HG02943 (cell line): ENCODE data around the gene SRGN.

Experiments used
- ATAC-seq: cut with Tn5 transposase; IDR thresholded peaks from one replicate; pipeline ENCODE4 v1.9.1; 2021; ENCODE audit warnings: mild to moderate bottlenecking, low read depth, moderate library complexity; ENCODE audit not compliant: unreplicated experiment

Gene SRGN

DNA sequence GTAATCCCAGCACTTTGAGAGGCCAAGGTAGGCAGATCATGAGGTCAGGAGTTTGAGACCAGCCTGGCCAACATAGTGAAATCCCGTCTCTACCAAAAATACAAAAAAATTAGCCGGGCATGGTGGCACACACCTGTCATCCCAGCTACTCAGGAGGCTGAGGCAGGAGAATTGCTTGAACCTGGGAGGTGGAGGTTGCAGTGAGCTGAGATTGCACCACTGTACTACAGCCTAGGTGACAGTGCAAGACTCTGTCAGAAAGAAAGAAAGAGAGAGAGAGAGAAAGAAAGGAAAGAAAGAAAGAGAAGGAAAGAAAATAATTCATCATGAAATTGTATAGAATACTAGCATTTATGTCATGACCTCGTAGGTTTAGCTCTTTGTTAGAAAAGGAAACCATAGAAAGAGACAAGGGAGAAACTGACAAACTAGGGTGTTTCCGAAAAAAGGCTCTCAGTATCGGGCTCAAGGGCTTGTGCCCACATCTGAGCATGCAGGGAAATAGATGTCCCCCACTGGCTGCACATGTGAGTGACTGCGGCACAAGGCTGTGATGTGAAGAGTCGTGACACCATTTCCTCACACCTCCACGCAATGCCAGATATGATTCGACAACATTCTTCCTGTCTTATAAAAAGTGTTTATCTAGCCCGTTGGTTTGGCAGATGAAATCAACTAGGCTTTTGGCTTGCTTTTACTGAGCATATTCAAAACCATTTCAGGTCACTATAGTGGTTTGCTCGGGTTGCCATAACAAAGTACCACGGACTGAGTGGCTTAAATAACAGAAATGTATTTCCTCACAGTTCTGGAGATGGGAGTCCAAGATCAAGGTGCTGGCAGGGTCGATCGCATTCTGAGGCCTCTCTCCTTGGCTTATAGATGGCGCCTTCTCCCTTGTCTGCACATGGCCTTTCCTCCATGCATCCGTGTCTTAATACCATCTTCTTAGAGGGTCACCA, 2.0 kb downstream of the SRGN start:
- ATAC-seq = no peak

DNA sequence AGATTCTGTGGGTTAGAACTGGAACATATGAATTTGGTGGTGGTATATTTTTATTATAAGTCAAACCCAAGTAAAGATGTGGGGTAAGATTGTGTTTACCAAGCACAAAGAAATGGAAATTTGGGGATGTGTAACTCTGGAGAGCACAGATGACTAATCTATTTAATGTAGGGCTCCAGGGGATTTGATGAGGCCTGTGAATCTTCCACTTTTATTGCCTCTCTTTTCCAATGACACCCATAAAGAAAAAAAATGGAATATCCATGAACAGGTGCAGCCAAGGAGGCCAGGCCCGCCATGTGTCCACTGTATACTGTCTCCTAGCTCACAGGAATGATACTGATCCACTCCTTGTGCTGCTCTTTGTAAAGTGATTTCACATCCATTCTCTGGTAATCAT, 2.8 kb downstream of the SRGN start:
- ATAC-seq = no peak

DNA sequence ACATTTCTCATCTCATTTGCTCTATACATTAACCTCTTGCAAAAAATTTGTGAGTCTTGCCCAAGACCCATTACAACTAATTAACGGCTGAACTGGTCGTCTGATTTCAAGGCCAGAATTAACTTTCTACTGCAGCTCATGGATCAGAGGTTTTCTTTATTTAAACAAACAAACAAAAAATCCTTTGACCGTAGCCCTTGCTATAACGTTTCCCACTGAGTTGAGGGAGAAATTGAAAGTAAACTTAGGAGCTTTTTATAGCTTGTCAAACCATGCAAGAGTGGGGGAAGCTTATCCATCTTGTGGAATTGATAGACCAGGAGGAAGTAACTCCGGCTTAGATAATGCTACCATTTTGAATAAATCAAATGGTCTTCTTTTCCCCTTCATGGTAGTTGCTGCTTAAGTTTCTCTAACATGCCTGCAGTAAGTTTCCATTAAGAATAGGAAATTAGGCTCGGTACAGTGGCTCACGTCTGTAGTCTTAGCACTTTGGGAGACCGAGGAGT, 3.3 kb downstream of the SRGN start:
- no peak for ATAC-seq

DNA sequence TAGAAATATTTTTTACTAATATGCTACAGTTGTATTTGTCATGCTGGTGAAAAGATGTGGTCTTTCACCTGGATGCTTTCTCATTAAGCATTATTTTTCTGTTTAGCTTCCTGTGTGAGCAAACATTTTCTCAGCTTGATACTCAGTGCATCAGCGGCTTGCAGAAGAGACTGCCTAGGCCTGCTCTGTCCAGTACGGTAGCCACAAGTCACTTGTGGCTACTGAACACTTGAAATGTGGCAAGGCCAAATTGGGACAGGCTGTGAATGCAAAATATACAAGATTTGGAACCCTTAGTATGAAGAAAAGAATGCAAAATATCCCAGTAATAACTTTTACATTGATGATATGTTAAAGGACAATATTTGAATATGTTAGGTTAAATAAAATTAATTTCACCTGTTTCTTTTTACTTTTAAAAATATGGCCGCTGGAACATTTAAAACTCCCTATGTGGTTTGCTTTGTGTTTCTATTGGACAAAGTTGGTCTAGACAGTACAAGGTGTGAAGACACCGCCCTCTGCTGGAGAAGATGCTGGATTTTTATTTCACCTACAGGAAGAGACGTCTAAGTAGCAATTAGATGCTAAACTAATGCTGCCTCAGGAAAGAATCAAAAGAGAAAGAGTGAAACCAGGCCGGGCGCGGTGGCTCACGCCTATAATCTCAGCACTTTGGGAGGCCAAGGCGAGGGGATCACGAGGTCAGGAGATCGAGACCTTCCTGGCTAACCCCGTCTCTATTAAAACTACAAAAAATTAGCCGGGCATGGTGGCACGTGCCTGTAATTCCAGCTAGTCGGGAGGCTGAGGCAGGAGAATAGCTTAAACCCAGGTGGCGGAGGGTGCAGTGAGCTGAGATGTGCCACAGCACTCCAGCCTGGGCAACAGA, 5.3 kb downstream of the SRGN start:
- ATAC-seq = no peak

DNA sequence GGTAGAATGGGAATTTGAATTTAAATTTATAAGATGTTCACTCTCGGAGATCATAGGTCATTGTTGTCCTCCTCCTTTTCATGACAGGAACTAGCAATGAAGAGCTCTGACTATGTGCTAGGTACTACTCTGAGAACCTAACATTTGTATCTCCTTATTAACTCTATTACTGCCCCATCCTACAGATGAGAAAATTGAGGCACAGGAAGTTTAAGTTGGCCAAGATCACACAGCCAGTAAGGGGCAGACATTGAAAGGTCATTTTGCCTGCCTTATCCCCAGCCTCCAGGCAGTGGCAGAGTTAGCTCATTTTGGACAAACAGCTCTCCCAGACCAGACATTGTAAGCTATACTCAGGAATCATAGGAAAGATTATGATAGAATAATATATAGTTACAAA, 6.0 kb downstream of the SRGN start:
- no peak for ATAC-seq

DNA sequence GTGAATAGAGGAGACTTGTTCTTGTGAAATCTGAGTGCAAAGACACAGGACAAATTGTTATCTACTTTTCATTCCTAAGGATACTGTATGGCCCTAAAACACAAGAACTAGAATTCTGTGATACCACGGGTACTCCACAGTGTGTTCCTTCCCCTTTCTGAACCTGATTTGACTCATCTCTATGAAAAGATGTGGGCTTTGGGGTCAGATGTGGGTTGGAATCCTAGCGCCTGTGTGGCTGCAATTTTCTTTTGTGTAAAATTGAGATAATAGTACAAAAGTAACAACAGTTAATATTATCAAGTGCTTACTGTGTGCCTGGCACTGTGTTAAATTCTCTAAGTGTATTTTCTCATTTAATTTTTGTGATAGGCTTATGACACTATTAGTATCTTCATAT, 8.1 kb downstream of the SRGN start:
- no peak for ATAC-seq

DNA sequence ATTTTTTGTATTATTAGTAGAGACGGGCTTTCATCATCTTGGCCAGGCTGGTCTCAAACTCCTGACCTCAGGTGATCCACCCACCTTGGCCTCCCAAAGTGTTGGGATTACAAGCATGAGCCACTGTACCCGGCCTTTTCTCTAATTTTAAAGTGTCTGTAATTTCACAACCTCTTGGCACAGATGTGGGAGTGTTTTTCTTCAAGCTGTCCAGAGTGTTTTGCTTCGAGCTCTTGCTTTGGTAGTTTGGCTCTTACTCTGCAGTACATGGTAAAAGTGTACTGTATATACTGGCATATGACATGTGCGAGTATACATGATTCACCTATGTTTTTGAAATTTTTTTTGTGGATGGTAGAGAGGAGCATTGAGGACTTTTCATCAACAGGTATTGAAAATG, 9.8 kb downstream of the SRGN start:
- ATAC-seq = no peak

DNA sequence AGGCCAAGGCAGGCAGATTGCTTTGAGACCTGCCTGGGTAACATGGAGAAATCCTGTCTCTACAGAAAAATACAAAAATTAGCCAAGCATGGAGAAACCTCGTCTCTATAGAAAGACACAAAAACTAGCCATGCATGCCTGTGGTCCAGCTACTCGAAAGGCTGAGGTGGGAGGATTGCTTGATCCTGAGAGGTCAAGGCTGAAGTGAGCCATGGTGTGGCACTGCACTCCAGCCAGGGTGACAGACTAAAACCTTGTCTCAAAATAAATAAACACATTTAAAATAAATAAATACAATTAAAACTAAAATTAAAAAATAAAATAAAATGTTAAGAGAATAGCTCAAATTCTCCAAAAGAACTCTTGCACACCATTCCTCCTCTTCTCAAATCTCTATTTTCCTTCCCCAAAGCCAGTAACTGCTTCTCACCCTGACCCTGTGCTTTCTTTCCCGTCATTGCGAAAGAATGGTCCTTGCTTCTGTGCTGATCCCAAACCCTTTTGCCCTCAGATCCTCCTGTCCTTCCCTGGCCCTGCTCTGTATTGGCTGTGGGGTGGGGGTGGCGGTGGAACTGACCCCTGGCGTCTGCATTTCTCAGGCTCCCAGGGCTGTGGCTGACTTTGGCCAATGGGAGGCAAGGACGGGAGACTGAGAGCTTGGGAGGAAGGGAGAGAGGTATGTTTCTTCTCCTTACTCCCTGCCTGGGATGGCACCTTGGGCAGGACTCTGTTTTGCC, 12.4 kb downstream of the SRGN start:
- no peak for ATAC-seq

DNA sequence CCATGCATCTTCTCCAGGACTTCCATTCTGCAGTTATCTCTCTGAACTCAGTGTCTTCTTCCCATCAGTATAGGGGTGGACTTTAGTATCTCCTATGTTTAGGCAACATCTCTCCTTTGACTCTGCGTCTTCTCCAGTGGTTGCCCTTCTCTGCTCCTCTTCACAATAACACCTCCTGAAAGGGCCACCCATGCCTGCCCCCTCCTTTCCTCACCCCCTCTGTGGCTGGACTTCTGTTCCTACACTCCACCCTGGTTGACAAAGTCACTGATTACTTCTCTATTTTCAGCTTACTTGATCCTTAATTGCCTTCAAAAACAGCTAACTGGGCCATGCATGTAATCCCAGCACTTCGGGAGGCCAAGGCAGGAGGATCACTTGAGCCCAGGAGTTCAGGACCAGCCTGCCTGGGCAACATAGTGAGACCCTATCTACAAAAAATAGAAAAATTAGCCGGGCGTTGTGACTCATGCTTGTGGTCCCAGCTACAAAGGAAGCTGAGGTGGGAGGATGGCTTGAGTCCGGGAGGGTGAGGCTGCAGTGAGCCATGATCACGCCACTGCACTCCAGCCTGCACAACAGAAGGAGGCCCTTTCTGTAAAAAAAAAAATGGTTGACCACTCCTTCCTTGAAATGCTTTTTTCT, 13.7 kb downstream of the SRGN start:
- no peak for ATAC-seq

DNA sequence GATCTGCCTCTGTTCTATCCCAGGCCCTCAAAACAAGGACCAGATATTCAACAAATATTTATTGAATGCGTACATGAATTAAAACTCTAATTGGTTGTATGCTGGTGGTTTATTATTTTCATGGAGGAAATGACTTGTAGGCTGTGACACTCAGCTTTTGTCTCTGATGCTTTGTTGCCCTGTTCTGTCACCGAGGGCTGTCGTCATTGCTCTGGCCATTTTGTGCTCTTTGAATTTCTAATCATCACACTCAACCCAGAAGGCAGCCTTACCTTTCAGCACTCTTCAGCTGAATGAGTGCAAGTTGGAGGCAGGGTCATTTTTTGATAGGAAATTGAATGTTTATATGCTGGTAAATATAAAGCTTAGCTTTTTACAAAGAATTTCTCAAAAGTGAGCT, 14.5 kb downstream of the SRGN start:
- ATAC-seq = no peak

DNA sequence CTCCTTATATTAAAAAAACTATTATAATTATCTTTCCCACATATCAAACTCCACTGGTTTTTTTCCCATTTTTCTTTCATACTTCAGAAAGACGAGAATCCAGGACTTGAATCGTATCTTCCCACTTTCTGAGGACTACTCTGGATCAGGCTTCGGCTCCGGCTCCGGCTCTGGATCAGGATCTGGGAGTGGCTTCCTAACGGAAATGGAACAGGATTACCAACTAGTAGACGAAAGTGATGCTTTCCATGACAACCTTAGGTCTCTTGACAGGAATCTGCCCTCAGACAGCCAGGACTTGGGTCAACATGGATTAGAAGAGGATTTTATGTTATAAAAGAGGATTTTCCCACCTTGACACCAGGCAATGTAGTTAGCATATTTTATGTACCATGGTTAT, 15.9 kb downstream of the SRGN start:
- no peak for ATAC-seq

DNA sequence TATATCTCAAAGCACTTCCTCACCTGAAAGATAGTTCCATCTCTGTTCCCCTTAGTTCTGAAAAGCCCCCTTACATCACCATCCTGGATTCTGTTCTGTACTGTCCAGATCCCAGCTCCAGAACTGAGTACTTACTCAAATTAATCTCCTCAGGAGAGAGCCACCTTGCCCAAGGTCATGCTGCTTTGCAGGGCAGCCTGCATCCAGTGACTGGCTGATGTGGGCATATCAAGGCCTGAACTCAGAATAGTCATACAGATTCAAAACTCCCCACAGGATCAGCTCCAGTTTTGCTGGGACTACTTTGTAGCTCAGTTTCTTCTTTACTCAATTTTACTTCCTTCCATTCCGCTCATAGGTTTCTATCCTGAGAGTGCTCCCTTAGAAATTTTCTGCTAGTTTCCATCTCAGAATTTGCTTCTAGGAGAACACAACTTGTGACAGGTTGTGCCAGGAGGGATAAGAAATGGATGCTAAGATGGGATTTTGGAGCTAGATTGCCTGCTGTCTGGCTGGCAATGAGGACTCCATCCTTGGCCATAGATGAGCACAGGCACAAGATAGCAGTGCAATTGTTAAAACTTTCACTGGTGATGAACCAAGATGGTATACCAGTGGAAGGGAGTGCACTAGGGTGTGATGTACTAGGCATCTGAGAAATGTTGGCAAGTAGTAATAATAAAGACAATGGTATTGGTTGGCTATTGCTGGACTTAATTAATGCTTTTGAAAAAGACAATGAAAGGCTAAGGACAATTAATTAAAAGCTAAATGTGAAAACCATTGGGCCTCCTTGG, 17.3 kb downstream of the SRGN start:
- no peak for ATAC-seq

DNA sequence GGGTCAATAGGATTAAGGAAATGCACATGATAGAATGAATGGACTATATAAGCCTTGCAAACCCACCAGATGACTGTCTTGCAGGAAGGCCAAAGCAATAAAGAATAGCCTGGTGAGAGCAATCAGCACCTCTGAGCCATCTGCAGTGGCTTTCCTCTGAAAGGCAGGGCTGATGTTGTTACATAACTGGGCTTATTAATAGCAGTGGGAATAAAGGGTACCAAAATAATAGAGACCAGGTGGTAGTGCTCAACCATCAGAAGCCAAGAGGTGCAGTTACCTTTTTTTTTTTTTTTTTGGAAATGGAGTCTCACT, 19.2 kb downstream of the SRGN start:
- no peak for ATAC-seq

DNA sequence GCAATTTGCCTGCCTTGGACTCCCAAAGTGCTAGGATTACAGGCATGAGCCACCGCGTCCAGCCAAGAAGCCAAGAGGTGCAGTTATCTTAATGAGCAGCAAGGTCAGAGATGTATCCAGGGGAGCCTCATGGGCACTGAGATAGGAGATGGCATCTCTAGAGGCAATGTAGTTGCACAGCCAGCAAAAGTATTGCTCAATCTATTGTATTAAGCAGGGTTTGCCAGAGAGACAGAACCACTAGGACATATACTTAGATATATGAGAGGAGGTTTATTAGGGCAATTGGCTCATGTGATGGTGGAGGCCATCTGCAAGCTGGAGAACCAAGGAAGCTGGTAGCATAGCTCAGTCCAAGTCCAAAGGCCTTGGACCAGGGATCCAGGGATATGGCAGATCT, 19.8 kb downstream of the SRGN start:
- ATAC-seq = no peak

DNA sequence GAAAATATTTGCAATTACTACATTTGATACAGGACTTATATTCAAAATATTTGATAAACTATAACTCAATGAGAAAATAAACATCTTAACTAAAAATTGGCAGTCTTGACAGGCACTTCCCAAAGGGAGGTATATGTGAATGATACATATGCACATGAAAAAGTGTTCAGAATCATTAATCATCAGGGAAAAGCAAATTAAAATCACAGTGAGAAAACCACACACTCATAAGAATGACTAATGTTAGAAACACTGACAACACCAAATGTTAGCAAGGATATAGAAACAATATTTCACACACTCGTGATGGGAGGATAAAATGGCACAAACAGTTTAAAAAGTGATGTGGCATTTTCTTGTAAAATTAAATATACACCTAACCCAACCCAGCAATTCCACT, 32.0 kb downstream of the SRGN start:
- ATAC-seq = no peak

DNA sequence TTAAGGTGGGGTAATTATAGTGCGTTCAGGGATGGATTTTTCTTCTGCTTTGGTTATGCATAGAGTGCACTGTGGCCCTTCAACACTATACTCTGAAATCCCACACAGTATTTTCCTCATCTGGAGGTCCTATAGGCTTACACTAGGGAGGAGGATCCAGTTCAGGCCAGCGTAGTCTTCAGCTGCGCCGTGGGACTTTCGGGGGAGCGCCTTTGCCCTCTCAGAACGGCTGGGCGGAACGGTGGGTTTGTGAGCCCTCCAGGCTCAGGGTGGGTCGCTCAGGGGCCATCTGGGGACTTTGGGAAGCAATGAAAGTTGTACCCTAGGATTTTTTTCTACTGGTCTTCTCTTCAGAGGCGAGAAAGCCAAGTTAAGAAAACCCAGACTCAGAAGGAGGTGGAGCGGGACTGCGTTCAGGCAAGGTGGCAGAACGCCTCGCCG, 35.4 kb downstream of the SRGN start:
- peak; percentile 56 for ATAC-seq

DNA sequence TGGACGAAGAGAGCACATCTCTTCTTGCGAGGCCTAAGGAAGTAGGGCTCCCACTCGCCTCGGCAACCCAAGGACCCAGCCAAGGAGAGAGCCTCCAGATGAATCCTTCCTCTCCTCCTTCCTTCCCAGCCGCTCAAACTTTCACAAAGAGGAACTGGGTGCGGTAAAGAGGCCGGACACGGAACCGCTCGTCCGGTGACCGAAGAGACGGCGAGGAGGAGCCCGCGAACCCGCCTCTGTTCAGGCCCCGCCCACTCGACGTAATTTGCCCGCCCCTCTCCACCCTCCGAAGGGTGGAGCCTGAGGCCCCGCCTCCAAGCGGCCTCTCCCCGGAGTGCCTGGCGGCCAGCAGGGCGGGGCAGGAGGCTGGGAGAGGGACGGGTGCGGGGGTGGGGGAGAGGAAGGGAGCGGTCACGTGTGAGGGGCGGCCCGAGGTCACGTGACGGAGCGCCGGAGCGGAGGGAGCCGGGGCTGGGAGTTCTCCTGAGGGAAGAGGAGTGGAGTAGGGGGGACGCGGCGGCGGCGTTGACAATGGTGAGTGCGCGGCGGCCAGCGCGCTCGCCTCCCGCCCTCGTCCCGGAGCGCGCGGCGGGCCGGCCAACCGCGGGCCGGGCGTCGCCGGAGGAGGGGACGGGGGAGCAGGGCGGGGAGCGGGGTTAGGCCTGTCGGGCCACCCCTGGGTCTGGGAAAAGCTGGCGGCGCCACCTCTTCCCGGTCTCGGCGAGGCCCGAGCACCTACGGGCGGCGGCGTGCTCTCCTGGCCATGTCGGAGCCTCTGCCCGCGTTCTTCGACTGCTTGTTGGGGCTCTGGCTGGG, 36.1 kb downstream of the SRGN start, which contains the start of gene VPS26A:
Gene VPS26A (plus strand): TSS at position 432 of the 816 bp plus-strand sequence. CDS start 100 bp downstream, at position 532.
- peak; percentile 81 for ATAC-seq

DNA sequence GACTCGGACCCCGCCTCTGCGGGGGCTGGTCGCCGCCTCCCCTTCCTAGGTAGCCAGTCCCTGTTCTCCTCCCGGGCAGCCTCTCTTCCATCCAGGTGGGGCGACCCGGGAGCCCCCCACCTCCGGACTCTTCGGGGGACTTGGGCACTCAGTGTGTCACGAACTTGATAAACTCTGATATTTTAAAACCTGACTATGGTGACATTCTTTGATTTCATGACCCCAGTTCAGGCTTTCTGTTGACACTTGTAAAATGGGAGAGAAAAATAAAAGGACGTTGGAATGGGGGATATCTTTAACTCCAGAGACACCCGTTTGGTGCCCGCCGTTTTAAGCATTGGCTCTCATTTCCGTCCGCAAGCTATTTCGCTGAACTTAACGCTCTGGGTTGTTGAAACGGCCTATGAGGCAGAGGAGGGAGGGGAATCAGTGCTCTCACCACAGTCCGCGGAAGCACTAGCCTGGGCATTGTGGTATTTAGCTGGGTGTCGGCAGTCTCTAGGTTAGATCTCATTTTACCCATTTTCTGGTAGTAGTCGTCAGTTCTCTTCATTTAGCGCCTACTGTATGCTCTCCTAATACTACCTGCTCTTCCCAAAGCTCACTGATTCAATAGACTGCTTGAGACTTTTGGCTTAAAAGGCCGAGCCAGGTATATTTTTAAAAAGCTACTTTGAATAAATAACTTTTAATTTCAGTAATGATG, 36.8 kb downstream of the SRGN start:
- peak; percentile 25 for ATAC-seq
